ENCODE data around the gene TNFRSF21. TPM values are rescaled to one million over a fixed set of nuclear protein-coding genes. Genes with fewer than 3 reads are reported as not detected.
"Not testable (repeated sequence)": the region's sequence is repeated elsewhere in the genome, so short reads cannot be mapped to it uniquely, and the experiment has no call there.

Gene TNFRSF21
- polyA plus RNA-seq, 5 donors, result 13.3 to 21.8 (median 14.9) TPM

DNA sequence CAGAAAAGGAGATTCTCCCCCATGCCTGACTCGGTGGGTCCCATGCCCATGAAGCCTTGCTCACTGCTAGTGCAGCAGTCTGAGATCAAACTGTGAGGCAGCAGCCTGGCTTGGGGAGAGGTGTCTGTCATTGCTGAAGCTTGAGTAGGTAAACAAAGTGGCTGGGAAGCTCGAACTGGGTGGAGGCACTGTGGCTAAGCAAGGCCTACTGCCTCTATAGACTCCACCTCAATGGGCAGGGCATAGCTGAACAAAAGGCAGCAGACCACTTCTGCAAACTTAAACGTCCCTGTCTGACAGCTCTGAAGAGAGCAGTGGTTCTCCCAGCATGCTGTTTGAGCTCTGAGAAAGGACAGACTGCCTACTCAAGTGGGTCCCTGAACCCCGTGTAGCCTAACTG lies 18.4 kb upstream of the TNFRSF21 start:
- DNase-seq, result not testable (repeated sequence)

DNA sequence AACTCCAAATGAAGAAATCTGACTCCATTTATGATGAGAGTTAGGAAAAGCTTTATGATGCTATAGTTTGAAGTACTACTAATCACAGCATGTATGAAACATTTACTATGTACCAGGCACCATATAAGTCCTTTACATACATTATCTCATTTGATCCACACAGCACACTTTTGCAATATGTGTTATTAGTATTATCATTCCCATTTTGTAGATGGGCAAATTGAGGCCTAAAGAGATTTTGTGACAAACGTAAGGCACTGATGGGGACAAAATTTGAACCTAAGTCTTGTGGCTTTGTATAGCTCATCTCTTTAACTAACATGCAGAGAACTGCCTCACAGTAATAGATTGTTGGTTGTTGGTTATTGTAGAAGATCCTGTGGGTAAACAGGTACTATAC lies 14.2 kb upstream of the TNFRSF21 start:
- DNase-seq, result no peak

DNA sequence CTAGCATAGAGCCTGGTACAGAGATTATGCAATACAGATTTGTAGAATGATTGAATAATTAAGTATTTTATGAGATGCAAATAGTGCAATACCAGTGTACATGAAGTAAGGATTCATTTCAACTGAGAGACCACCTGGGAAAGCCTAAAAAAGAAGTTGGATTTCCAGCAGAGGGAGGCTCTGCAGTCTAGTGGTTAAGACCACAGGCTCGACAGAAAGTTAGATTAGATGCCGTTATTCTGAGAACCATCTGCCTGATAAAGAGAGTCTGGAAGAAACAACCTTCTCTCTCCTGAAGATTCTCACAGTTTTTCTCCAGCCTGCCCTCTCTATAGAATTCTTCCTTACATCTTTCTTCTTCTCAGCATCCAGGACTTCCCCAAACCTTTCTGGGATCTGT lies 13.6 kb upstream of the TNFRSF21 start:
- no peak for DNase-seq

DNA sequence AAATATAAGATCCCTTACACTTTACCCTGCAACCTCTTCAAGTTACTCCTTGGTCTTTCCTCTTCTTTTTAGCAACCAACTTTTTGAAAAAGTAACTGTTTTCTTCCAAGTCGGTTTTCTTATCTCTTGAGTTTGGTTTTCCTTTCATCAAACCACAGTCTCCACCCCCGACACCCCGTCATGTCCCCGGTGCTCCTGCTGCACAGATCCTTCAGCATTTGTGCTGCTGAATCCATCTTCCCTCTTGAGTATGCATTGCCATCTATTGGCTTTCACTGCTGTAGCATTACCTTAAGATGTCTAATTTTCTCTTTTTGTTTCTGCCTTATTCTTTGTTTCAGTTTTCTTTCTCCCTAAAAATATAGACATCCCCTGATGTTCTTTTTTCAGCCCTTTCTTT lies 11.9 kb upstream of the TNFRSF21 start:
- DNase-seq, result no peak

DNA sequence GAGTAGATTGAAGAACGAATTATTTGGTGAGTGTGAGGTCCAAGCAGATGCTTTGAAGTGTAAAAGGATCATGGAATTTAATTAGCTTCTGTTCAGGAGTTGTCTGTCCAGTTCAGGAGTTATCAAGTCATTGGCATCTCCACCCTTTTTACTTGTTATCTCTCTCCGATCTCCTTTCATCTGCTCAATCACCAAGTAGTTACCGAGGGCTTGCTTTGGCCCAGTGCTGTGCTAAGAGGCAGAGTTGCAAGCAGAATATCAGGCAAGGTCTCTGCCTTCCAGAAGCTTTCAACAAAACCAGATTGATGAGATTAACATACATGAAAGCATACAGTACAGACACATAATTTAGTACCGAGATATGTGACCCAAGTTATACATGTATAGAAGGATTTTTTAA lies 10.2 kb upstream of the TNFRSF21 start:
- DNase-seq, result no peak

DNA sequence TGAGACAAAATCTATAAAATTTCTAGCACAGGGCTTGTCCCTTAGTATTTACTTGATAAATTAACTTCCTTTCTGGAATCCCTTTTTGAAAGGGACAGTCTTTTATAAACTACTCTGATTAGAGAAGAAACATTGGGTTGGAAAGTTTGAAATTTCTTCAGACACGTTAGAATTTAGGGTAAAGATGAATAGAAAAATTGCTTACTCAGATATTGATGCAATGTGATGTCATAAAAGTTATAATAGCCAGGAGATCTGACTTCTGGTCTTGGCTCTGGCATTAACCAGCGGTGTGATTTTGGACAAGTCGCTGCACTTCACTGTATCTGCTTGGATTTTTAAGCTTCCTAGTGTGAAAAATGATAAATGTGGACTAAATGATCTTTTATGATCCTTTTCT lies 9.7 kb upstream of the TNFRSF21 start:
- no peak for DNase-seq

DNA sequence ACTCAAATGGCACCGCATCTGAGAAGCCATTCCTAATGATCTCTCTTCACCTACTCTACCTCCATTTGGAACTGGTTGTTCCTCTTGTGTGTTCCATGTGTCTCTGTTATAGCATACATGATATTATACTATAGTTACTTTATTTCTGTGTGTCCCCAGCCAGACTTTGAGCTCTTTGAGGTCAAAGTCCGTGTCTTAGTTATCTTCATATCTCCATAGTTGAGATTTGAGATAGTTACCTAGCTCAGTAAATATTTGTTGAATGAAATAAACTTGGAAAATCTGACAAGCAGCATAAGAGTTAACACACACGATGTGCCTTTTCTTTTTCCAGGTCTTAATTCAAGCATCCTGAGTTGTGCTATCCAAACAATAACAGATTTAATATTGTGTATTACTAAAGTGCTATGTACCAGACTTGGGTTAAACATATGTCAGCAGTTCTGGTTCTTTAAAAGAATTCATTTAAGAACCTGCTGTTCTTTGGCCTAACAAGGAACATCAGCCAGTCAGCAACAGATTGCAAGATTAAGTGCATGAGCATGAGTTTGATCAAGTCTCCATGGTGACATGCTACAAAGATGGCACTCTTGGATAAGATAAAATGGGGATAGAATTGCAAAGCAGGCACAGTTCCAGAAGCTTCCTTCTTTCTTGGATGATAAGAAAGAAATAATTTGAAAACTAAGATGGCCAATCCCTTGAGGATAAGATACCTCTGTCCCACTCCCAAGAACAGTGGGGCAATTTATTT lies 8.7 kb upstream of the TNFRSF21 start:
- DNase-seq, result no peak

DNA sequence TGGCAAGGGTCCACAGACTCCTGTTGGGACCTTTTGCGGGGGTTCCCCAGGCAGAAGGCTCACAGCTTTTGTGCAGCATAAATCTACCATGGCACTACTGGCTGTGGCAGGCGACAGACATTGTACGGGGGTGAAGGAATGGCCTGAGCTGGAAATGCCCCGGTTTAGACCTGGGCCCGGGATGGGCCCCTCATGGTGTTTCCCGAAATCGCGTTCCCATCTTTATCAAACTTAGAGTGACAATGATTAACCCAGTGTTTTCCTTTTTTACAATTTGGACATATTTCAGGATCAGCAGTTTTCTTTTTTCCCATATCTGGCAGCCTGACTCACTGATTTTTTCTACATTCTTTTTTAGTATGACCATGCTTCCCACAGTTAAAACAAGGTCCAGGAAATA lies 5.5 kb upstream of the TNFRSF21 start:
- not testable (repeated sequence) for DNase-seq

DNA sequence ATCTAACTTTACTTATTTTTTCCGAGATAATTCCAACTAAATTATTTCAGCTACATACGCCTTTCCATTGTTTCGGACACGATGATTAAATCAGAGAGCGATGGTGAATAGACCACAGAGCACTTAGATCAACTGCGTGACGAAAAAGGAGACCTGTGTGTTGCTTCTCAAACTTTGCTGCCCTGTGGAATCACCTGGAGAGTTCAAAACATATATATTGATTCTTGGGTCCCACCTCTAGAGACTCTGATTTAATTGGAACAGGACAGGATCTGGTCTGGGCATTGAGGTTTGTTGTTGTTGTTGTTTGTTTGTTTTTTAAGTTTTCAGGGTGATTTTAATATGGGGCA lies 401 bp upstream of the TNFRSF21 start:
- no peak for DNase-seq

DNA sequence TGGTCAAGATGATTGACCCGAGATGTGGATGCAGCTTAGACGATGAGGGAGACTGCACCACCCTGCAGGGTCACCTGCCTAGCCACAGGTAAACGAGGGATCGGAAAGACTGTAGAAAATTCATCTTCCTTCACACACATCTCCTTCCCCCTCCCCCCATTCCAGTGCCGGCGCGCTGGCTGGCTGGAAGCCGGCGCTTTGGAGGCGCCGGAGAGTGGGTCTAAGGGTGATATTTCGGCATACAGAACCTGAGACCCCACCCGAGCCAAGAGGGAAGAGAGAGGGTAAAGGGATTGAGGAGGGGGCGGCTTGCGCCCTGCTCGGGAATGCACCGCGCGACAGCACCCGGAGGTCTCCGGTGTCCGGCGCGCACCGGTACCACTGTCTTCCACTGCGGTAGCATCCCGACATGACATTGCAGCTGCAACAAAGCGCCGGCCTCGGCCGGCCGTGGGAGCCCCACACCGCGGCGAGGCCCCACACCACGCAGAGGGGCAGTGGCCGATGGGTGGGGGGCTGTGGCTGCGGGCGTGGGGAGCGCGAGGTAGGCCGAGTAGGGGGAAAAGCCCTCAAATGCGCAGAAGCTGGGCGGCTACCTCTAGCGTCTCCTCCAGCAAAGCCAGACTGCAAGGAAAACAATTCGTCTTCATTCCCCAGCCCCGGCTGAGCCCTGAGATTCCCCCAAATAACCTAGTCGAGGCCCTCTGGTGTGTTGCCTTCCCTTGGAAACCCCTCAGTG lies 984 bp downstream of the TNFRSF21 start:
- DNase-seq, result peak; percentile 36 to 41

DNA sequence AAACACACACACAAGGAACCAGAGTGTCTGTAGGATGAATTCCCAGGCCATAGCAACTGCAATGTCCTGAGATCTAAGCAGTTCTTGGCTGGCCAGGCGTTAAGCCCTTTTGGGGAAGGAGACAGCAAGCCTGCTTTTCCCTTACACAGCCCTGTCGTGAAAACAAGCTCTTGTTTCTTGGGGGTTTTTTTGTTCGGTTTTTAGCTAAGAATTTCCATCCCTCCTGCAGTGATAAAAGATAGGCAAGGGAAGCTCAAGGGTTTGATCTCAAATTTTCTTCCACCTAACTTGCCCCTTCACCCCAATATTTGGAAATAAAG lies 1.5 kb downstream of the TNFRSF21 start:
- no peak for DNase-seq

DNA sequence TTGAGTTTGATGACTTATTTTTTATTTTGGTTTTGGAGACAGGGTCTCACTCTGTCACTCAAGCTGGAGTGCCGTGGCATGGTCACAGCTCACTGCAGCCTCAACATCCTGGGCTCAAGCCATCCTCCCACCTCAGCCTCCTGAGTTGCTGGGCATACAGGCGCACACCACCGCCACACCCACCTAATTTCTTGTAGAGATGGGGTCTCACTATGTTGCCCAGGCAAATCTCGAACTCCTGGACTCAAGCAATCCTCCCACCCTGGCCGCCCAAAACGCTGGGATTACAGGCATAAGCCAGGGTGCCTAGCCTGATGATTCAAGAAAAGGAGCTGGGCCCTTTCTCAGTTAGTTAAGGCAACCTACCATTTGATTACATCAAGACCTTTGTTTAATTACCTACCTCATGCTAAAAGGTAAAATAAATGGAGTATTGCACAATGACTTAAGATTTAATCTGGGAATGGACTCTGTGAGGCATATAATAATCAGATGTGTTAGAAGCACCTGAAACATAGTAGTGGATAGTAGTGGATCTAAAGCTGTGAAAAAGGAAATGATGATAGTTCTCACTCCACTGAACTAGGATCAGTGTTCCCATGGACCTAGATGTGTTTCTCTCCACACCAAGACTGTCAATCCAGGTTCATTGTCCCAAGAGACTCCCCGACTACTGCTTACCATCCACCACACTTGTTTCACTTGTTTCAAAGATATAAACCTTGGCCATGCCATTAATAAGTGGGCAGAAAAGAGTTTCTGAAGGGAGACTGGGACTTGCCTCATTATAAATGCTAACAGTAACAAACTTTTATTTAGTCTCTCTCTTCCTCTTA lies 2.1 kb downstream of the TNFRSF21 start:
- DNase-seq, result no peak

DNA sequence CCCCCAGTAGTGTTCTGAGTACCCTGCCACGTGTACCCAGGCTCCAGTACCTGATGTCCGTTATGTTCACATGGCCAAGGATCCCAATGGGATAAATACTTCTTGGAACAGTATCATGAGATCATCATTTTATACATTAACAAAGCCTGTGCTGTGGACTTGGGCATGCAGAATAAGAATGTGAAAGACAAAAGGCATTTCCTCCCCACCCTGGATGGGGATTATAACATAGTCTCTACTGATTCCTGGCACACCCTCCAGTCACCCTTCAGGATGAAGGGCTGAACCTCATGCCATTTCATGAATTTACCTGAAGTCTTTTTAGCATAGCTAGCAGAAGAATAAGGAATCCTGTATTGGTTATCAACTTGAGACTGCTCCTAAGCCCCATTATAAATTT lies 2.8 kb downstream of the TNFRSF21 start:
- DNase-seq, result no peak

DNA sequence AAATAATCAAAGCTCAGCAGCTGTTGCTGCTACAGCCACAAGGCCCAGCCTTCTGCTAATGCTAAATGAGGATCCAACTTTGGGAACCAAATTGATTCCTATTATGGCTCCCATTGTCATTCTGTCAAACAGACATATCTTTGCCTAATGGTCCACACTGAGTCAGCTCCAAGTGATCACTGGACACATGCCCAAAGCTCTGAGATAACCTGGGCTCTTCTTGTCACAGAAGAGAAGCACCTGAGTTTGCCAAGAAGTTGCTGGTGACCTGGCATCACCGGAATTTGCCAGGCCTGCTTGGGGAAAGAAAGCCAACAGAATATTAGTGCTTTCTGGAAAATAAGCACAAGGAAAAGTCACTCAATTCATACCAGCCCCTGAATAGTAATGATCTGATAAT lies 5.8 kb downstream of the TNFRSF21 start:
- DNase-seq, result no peak

DNA sequence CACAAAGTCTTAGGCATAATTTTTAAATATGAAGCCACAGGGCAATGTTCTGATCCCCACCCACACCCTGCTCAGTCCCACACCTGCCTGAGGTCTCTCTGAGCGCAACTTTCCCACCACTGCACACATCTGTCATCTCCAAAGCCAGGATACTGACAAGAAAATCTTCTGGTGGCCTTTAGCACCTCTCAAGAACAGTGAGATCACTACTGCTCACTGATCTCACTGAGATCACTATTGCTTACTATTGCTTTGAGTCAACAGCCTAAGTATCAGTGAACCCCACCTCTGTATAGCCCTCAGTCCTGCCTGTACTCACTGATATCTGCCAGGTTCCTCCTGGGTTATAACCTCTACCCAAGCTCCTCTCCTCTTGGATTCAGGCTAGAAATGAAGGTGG lies 6.4 kb downstream of the TNFRSF21 start:
- DNase-seq, result no peak

DNA sequence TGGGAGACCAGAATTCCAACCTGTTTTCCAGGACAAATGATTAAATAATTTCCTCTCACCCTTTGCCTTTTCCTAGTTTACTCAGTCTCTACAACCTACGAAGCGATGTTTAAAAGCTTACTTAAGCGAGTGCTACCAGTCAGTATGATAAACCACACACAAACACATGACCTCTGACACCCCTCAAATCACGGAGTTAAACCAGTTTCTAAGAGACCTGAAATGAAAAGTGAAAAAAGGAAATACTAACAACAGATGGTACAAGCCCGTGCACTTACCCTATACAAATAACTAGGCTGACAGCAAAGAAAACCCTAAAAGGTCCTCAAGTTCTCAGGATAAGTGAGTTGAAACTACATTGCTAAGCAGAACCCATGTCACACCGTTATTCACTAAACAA lies 7.7 kb downstream of the TNFRSF21 start:
- no peak for DNase-seq

DNA sequence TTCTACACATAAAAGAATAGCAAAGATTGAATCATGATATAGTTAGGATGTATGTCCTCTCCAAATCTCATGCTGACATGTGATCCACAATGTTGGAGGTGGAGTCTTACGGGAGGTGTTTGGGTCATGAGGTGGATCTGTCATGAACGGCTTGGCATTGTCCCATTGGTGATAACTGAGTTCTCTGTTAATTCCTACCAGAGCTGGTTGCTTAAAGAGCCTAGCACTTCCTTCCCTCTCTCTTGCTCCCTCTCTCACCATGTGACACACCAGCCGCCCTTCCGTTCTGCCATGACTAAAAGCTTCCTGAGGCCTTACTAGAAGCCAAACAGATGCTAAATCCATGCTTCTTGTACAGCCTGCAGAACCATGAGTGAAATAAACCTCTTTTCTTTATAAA lies 8.3 kb downstream of the TNFRSF21 start:
- DNase-seq, result no peak

DNA sequence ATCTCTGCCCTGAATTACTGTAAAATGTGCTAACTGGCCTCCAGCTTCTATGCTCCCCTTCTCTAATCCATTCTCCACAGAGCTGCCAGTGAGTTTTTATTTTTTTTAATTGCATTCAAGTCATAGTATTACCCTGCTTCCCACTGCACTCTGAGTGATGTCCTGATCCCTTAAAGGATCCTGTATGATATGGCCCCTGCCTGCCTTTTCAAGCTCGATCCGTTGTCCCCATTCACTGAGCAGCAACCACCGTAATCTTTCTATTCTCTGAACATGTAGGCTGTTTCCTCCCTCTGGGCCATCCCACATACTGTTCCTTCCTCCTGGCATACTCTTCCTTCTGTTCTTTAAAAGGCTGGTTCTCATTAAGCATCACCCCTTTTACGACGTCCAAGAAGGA lies 9.3 kb downstream of the TNFRSF21 start:
- no peak for DNase-seq

DNA sequence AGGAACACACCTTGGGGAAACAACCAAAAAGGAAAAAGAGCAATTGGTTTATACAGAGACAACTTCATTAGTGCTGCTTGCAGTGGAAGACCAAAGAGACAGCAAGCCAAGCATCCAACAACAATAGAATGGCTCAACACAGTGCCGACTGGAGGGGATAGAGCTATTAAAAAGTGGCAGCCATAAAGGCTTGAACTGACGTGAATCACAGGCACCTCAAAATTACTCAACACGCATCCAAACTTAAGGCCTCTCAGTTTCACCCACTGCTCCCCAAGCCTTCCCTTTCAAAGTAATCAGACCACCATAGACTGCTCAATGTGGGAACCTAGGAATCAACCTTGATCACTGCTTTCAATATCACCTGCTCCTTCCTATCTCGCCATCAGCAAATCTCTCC lies 9.7 kb downstream of the TNFRSF21 start:
- no peak for DNase-seq

DNA sequence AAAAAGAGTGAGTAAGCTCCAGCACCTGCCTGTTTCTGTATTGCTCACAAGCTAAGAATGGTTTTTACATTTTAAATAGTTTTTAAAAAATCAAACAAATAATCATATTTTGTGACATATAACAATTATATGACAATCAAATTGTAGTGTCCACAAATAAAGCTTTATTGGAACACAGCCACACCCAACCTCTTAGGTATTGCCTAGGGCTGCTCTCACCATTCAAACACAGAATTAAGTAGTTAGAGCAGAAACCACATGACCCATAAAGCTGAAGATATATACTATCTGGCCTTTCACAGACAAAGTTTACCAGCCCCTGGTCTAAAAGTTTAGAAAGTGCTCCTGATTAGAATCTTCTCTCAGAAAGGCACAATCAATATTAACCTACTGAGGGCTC lies 11.2 kb downstream of the TNFRSF21 start:
- no peak for DNase-seq

DNA sequence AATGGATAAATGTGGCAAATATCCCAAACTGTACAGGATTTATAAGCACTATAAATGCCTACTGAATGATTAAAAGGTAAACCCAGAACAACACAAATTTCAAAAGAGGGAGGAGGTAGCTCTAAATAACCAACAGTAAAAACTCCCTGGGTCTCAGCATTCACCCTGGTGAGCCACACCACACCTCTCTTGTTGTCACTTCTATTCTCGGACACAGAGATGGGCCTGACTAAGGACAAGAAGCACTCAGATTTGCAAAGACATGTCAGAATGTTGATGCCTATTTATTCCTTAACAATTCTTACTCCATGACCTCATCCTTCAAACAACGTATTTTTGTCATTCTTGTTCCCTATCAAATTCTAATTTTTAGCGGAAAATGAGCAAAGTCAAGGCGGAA lies 14.7 kb downstream of the TNFRSF21 start:
- no peak for DNase-seq

DNA sequence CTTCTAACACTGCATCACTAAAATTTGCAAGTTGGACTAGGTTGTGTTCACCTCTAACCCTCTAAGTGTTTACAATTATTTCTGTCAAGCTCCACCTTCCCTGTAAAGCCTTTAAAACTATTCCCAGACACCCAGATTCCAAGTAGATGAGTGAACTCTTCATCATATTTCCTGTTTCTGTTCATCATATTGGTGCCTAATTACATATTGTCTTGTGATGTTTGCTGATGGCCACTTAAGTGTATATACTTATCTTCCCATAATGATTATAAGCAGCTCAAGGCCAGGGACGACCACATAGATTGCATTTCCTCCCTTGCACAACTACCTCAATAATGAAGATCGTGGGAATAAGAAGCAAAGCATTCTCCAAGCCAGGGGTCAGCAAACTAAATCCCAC lies 16.8 kb downstream of the TNFRSF21 start:
- DNase-seq, result no peak

DNA sequence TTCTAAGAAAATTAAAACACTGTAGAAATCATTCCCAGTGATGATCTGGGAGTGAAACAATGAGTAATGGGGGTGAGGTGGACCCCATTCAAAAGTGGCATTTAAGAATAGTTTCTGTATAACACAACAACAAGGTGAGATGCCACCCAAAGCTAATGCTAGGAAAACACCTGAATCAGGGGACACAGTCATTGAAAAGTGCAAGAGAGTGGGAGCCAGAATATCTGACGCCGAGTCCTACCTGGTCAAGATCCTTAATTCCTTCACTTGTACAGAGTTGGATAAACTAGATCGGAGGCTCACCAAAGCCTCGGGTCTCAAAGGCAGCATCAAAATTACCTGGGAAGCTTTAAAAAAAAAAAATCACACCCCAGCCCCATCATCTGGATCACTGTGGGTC lies 17.7 kb downstream of the TNFRSF21 start:
- DNase-seq, result no peak

Measured in right lung (tissue), 5 donors.